NCI-H187 (cell line): ENCODE data around the gene SGCG.
"Not testable (repeated sequence)": the region's sequence is repeated elsewhere in the genome, so short reads cannot be mapped to it uniquely, and the experiment has no call there.

ENCODE experiments used
- DNase-seq, 2 experiments: peaks; one replicate each; lab custom pipeline; 2025; lab: John Stamatoyannopoulos, UW

Gene SGCG

GRCh38 chr13:23180711-23181110 is at the start of gene SGCG:
Gene SGCG (plus strand): TSS chr13:23180979. CDS start chr13:23203695, 22,716 bp downstream.
- no peak for DNase-seq

- no peak for DNase-seq
These were observed 46.2 kb upstream of the SGCG start for GRCh38 chr13:23134542-23134941.

GRCh38 chr13:23140492-23140891 is 40.3 kb upstream of the SGCG start:
- no peak for DNase-seq

- DNase-seq = no peak
These were observed 38.8 kb upstream of the SGCG start for GRCh38 chr13:23141964-23142363.

- DNase-seq = not testable (repeated sequence)
These were observed 38.2 kb upstream of the SGCG start for GRCh38 chr13:23142607-23143006.

- no peak for DNase-seq
These were observed 36.3 kb upstream of the SGCG start for GRCh38 chr13:23144431-23144830.

GRCh38 chr13:23146006-23146405 is 34.8 kb upstream of the SGCG start:
- DNase-seq = no peak

GRCh38 chr13:23146811-23147625 is 33.8 kb upstream of the SGCG start:
- no peak for DNase-seq

GRCh38 chr13:23147827-23148226 is 33.0 kb upstream of the SGCG start:
- no peak for DNase-seq

GRCh38 chr13:23157781-23158180 is 23.0 kb upstream of the SGCG start:
- DNase-seq = no peak

- no peak for DNase-seq
These were observed 21.5 kb upstream of the SGCG start for GRCh38 chr13:23159205-23159759.

- no peak for DNase-seq
These were observed 20.8 kb upstream of the SGCG start for GRCh38 chr13:23159760-23160637.

GRCh38 chr13:23160638-23161480 is 19.9 kb upstream of the SGCG start:
- DNase-seq = no peak

- DNase-seq = no peak
These were observed 19.3 kb upstream of the SGCG start for GRCh38 chr13:23161481-23161825.

- no peak for DNase-seq
These were observed 4.9 kb upstream of the SGCG start for GRCh38 chr13:23175920-23176319.

- no peak for DNase-seq
These were observed 1.4 kb downstream of the SGCG start for GRCh38 chr13:23182142-23182541.

- no peak for DNase-seq
These were observed 2.5 kb downstream of the SGCG start for GRCh38 chr13:23183292-23183691.

- no peak for DNase-seq
These were observed 4.8 kb downstream of the SGCG start for GRCh38 chr13:23185542-23185941.

GRCh38 chr13:23201870-23202269 is 21.1 kb downstream of the SGCG start:
- DNase-seq = no peak

GRCh38 chr13:23202383-23202782 is 21.6 kb downstream of the SGCG start:
- no peak for DNase-seq

- DNase-seq = no peak
These were observed 22.7 kb downstream of the SGCG start for GRCh38 chr13:23203516-23203915.

- no peak for DNase-seq
These were observed 25.0 kb downstream of the SGCG start for GRCh38 chr13:23205807-23206206.
